Dermis blood vessel endothelial cell (primary cell): ENCODE measurements around the gene MINDY4. TPM values are rescaled to one million over a fixed set of nuclear protein-coding genes. Genes with fewer than 3 reads are reported as not detected.

Experiments
- DNase-seq: peaks from one replicate; pipeline ENCODE4 v3.0.0; 2010
- total RNA-seq: library from RNA; depleted of rRNA; stranded (reverse); fragments of >200 nt; gene quantifications from 2 replicates; pipeline ENCODE4 v1.2.3, GENCODE V29; 2014

Gene MINDY4
- total RNA-seq, 1 donor from 2014 or later = 6.1 TPM

DNA sequence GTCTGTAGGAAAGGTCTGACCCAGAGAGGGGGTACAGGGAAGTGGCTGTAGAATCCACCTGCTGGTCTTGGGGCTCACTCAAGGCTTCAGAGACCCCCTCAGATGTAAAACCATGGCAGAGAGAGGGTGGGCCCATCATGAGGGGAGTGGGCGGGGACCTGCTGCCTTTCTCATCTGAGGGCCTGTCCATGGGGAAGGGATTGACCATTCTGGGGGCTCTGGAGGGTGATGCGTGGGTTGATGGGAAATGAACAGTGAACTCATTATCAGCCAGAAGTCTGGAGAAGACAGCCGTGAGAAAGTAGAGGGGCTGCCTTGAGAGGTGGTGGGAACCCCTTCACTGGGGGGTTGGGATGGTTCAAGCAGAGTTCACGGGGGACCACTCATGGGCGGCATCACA lies 66.8 kb downstream of the MINDY4 start:
- no peak for DNase-seq

DNA sequence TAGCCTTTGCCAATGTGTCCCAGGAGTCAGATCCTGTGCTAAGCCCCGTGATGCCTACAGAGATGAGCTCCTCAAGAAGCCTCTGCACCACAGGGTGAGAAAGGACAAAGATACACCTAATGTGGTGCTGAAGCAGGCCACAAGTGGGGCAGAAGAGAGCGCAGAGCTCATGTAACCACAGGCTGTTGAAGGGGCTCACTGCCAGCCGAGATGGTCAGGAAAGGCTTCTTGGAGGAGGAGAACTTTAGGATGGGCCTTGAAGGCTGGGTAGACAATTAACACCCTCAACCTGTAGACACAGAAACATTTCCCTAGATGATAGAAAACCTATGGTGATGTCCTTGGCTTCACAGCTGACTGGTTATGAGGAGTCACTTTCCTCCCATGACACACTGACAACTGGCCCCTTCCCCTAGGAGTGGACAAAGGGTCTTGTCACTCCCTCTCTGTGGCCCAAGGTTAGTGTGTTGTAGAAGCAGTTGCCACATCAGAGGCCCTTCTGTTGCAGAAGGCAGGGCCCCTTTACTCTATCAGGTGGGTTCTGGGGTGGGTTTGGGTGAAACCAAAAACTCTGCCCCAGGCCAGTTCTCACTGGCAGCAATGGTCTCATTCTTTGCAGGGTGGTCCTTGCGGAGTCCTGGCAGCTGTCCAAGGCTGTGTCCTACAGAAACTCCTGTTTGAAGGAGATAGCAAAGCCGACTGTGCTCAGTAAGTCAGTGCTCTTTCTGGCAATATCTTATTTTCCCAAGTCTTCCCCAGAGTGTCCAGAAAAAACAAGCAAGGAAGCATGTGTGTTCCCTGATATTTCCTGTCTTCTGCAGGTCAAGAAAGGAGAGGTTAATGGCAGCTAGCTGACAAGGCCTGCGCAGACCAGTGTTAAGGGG lies 69.2 kb downstream of the MINDY4 start:
- peak; percentile 66 for DNase-seq

DNA sequence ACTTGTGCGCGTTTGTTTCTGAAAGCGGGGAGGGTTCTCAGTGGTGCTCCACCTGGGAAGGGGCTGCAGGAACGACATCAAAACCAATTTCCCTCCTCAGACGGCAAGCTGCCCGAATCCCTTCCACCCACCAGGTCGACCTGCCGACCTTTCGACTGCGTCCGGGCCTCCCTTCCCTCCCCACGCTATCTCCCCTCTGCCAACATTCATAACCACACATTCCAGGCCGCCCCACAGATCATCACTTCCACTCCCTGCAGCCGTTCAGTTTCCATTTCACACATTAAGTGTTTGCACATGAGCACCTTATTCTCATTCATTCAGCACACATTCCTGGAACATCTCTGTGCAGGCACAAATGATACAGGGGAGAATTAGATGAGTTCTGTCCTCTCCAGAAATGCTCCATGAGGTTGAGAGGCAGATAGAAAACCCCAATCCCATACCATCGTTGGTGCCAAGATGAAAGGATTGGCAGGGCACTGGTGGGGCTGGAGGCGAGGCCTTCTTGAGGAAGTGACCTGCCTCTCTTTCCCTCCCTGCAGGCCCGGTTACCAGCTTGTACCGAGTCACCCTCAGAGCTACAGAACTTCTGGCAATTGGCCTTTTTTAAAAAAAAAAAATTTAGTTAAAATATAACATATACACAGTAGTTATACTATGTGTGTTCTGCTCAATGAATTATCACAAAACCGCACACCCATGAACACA lies 70.0 kb downstream of the MINDY4 start:
- no peak for DNase-seq

GRCh38 chr7:30841801-30842541 lies 70.8 kb downstream of the MINDY4 start:
- DNase-seq = no peak

- no peak for DNase-seq
Measured at GRCh38 chr7:30842542-30843451, 71.6 kb downstream of the MINDY4 start.

GRCh38 chr7:30843741-30844482 lies 72.7 kb downstream of the MINDY4 start:
- no peak for DNase-seq

DNA sequence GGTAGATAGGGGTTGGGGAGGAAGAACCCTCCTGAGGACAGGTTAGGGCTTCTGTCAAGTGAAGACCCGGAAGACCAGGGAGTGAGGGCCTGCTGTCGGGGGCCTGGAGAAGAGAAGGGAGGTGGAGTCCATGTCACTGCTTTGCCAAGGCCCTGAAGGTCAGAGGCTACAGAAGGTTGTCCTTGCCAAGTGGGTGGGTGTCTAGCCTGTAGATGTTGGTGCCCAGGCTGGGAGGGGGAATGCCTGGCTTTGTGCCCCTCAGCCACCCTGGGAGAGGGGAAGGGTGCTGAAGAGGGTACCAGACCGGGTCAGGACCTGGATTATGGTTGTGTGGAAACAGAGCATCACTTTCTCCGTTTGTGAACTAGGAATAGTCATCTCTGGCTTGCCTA lies 73.3 kb downstream of the MINDY4 start:
- no peak for DNase-seq

GRCh38 chr7:30844916-30845315 lies 73.7 kb downstream of the MINDY4 start:
- DNase-seq = no peak

DNA sequence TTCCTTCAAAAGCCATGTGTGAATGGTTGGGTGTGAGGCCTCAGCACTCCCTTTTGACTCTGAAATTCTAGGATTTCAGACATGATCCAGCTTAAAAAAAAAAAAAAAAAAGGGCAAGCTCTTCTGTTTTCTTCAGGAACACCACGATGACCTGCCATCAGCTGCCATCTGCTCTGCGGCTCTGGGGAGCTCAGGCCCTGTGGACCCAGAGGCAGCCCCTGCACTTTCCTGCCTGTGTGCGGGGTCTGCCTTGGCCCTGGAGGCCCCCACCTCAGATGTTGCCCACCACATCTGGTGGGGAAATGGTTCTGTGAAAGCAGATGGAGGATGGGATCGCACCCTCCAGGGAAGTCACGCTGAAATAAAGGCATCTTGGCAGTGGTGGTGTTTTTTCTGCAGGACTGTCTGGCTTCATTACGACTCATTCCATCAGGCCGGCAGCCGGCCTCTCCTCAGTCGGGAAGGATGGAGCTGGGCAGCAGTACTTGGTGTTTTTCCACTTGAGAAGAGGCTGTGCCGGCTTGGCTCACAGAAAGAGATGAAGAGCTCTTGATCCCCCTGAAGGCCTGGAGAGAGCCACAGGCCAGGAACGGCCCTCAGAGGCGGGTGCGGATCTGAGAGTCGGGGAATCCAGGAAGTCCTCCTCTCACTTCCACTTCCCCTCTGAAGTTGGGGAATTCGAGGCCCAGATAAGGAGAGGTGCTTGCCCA lies 74.4 kb downstream of the MINDY4 start:
- peak; percentile 36 for DNase-seq

GRCh38 chr7:30846378-30846777 lies 75.2 kb downstream of the MINDY4 start:
- DNase-seq = no peak

GRCh38 chr7:30848121-30848855 lies 77.1 kb downstream of the MINDY4 start:
- DNase-seq = peak; percentile 83

GRCh38 chr7:30849565-30849964 lies 78.3 kb downstream of the MINDY4 start:
- DNase-seq = no peak

- DNase-seq = no peak
Measured at GRCh38 chr7:30850426-30850825, 79.2 kb downstream of the MINDY4 start.

- DNase-seq = no peak
Measured at GRCh38 chr7:30851651-30852307, 80.6 kb downstream of the MINDY4 start.

DNA sequence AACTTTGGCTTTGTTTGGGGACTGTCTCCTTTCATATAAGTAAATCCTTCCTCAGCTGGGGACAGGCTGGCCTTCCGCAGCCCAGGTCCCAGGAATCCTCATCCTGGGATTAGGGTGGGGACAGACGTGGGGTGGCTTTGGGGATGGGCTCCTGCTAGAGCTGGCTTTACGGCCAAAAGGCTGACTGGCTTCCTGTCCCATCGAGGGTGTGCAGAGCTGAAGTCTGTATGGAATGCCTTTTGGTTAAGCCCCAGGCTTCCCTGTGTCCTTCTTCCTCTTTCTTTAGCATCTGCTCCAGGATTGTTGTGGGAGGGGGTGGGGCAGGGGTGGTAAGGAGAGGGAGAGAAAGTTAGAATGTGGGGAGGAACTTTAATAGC lies 81.1 kb downstream of the MINDY4 start:
- DNase-seq = no peak

DNA sequence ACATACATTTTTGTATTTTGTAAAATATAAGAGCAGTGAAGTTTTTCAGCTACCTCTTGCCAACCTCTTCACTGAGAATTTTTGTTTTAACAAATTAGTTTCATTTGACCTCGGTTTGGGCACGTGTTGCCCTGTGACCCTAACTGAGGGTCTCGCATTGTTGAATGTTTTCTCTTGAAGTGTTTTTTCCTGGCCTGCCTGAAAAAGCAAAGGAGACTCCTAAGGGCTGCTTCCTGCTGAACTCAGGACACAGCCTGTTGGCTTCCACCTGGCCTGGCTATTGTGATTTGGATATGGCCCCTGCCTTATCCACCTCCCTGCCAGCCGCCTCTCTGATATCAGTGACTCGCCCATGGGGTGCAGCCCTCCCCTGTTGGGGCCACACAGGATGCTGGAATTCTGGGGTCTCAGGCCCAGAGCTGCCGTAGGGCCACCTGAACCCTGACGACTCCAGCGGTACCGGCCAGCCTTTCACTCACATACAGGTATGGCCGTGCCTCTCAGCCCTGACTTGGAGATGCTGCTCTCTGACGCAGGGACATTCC lies 81.6 kb downstream of the MINDY4 start:
- DNase-seq = peak; percentile 58

GRCh38 chr7:30853576-30853975 lies 82.4 kb downstream of the MINDY4 start:
- peak; percentile 43 for DNase-seq

DNA sequence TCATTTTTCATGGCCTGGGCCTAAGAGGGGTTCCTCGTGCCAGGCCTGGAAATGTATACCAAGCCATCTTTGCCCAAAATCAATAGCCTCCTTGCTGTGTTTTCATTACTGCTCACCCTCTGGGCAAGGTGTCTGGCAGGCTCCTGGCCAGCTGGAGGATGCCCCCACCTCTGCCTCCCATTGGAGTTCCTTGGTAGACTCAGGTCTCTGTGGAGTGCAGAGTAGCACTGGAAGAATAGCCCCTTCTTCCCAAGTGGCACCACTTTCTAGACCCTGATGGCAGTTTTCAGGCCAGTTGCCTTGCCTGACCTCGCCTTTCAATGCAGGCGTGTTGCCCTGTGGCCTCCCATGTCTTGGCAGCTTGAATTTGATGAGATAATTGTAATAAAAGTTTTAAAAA lies 84.7 kb downstream of the MINDY4 start:
- no peak for DNase-seq

GRCh38 chr7:30858576-30858975 lies 87.4 kb downstream of the MINDY4 start:
- DNase-seq = no peak
